Lower leg skin (tissue), 4 donors: ENCODE data around the gene C11orf91. TPM values are rescaled to one million over a fixed set of nuclear protein-coding genes. Genes with fewer than 3 reads are reported as not detected.

ENCODE experiments used
- DNase-seq, 2 donors: peaks; one replicate each; pipeline ENCODE4 v3.0.0-alpha.2; 2019; ENCODE audit warnings: low spot score in 2 of 2
- H3K4me3 ChIP-seq: fragments of 200-600 bp; sonication (generic); 2 replicates; pipeline ENCODE4 v1.5.1; 2017; ENCODE audit warnings: mild to moderate bottlenecking, low read depth; ENCODE audit not compliant: poor library complexity, severe bottlenecking
- CTCF ChIP-seq, 3 donors: fragments of 450-650 bp; IDR thresholded peaks; one replicate each; pipeline ENCODE4 v1.5.1; 2016; ENCODE audit warnings: antibody characterized with exemption in 3 of 3, mild to moderate bottlenecking in 3 of 3, moderate library complexity in 2 of 3
- POLR2A ChIP-seq, 2 donors: fragments of 450-650 bp; IDR thresholded peaks; one replicate each; pipeline ENCODE4 v1.6.1; 2016 to 2017; ENCODE audit warnings: antibody characterized with exemption in 2 of 2, mild to moderate bottlenecking in 1 of 2, moderate library complexity in 1 of 2
- WGBS, 2 donors: methylation state at CpG; one replicate each; pipeline ENCODE4 v1.1.5; 2018; 5-methylcytosine and 5-hydroxymethylcytosine counted together
- intact Hi-C: fragments of 100-400 bp; cut with DNase I; formaldehyde crosslinking; loops from one replicate; pipeline ENCODE4 v1.15.0; 2023; ENCODE audit warnings: low total_unique reads
- total RNA-seq, 4 donors: library from RNA; depleted of rRNA; stranded (reverse); fragments of >200 nt; gene quantifications; one replicate each; pipeline ENCODE4 v1.1.0, GENCODE V29; 2016

The C11orf91 gene
- total RNA-seq, 4 donors from 2014 or later = 0.49 TPM; not detected in 3

DNA sequence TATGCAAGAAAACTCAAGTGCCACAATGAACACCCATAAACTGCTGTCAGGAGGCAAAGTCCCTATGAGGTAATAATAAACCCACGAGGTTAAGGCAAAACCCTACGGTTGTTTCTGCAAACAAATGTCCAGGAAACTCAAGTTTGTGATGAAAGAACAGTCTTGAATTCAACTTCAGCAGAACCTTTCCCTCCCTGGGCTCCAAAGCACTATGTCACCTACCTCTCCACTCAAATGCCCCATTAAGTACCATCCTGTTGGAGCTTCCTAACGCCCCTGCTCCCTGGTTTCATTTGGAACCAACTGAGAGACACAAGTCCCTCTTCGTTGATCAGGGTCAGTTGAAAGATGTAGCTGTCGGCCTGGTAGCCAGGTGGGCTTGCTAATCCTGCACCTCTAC, 2.6 kb upstream of the C11orf91 start:
- WGBS, 2 donors = 78% methylated on average over 5 of the region's 5 CpGs

GRCh38 chr11:33701302-33702230, 940 bp upstream of the C11orf91 start:
- intact Hi-C loops = no loop called here
- 25 to 28% methylated on average over 7 of the region's 7 CpGs for WGBS, 2 donors

More for the DNA sequence above, 2.6 kb upstream of the C11orf91 start:
- intact Hi-C loops = no loop called here
- DNase-seq = no peak
- H3K4me3 ChIP-seq = no peak overlapping the region
- TF ChIP-seq POLR2A (IDR thresholded peaks at IDR 0.05) (no peak), CTCF (IDR thresholded peaks at IDR 0.05) (no peak)

DNA sequence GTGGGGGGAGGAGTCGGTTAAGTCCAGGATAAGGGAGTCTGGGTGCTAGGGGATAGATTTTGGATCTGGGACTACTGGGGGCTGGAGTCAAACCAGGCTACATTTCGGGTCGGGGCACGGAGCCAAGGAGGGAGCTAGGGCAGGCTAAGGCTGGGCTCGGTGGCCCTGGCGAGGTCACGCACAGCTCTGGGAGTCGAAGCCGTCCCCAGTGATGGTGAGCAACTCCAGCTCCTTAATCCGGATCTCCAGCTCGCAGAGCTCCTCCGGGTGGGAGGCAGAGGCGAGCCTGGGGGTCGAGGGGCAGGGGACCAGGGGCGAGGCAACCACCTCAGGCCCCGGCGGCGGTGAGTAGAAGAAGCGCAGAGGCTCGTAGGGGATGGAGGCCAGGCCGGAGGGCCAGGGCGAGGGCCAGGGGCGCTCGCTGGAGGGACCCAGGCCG, 544 bp downstream of the C11orf91 start:
- TF ChIP-seq CTCF (IDR thresholded peaks at IDR 0.05) = no peak
- TF ChIP-seq POLR2A (IDR thresholded peaks at IDR 0.05) = no peak
- peak overlapping the region; percentile 4 for H3K4me3 ChIP-seq
- WGBS, 2 donors = 26 to 41% methylated on average over 14 to 25 of the region's 25 CpGs
- peak in 1 of 2 donors; percentile 93 for DNase-seq
- intact Hi-C loops = no loop called here

More at GRCh38 chr11:33701302-33702230, 940 bp upstream of the C11orf91 start:
- TF ChIP-seq POLR2A (IDR thresholded peaks at IDR 0.05) (no peak), CTCF (IDR thresholded peaks at IDR 0.05) (no peak)
- H3K4me3 ChIP-seq = no peak overlapping the region
- no peak for DNase-seq

DNA sequence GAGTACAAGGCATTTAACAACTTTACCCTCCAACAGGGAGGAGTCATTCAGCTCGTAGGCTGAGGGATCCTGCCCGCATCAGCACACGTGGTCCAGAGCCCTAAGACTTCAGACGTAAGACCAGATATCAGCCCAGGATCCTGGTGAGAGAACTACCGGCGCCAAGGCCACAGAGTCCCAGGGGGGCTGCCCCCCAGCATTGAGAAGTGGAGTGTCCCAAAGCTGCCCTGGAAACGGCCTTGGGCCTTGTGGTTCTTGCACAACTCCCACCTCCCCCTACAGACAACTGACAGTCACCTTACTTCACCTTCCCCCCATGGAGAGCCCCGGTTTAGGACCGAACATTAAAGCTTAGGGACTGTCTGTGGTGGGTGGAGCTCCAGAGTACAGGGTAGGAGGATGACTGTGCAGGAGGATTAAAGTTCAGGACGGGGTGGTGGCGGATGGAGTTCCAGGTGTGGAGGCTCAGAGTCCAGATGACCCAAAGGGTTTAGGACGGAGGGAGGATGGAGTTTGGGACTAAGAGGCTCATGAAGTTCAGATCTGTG, 1.0 kb downstream of the C11orf91 start:
- 67 to 78% methylated on average over 12 of the region's 12 CpGs for WGBS, 2 donors
- H3K4me3 ChIP-seq = no peak overlapping the region

DNA sequence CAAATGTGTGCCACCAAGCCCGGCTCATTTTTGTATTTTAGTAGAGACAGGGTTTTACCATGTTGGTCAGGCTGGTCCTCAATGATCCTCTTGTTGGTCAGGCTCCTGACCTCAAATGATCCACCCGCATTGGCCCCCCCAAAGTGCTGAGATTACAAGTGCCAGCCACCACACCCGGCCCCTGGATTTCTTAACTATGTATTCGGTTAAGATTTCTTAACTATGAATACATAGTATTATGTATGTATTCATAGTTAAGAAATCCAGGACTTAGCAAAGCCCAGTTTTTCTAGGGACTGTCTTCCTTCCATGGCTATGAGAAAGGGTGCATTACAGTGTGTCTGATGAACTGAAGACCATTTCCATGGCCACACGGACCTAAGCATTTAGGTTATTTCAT, 1.7 kb downstream of the C11orf91 start:
- no peak overlapping the region for H3K4me3 ChIP-seq
- DNase-seq = no peak
- intact Hi-C loops = no loop called here
- WGBS, 2 donors = 80 to 84% methylated on average over 5 of the region's 5 CpGs
- TF ChIP-seq POLR2A (IDR thresholded peaks at IDR 0.05) (no peak), CTCF (IDR thresholded peaks at IDR 0.05) (no peak)

More for the DNA sequence above, 1.0 kb downstream of the C11orf91 start:
- intact Hi-C loops = no loop called here
- no peak for DNase-seq
- TF ChIP-seq CTCF (IDR thresholded peaks at IDR 0.05) (peak in 1 of 3 donors; percentile 14), POLR2A (IDR thresholded peaks at IDR 0.05) (no peak)
